WTC11 (cell line): ENCODE data around the gene OVOL2. TPM values are rescaled to one million over a fixed set of nuclear protein-coding genes. Genes with fewer than 3 reads are reported as not detected.

Experiments used
- ATAC-seq: fragments of 200-7000 bp; cut with Tn5 transposase; 2 replicates; pipeline ENCODE4 v1.10.0; 2021; ENCODE audit warnings: mild to moderate bottlenecking, moderate library complexity
- CTCF ChIA-PET: fragments of 300-600 bp; sonication (Branson Sonifier 250); formaldehyde crosslinking; loops from one replicate; lab custom pipeline; 2021; ENCODE audit warnings: antibody characterized with exemption; lab: Charles Lee
- POLR2A ChIA-PET: fragments of 350-600 bp; sonication (Branson Sonifier 250); formaldehyde crosslinking; loops from one replicate; lab custom pipeline; 2021; ENCODE audit warnings: antibody characterized with exemption; lab: Charles Lee
- DNase-seq: peaks from one replicate; pipeline ENCODE4 v3.0.0; 2021; ENCODE audit warnings: low spot score
- H3K27ac Mint-ChIP-seq: 2 replicates; pipeline ENCODE4 v1.8.0; 2021; ENCODE audit warnings: mixed read lengths
- H3K27me3 Mint-ChIP-seq: 2 replicates; pipeline ENCODE4 v1.8.0; 2021; ENCODE audit warnings: low read depth, mild to moderate bottlenecking, moderate library complexity, mixed read lengths
- H3K36me3 Mint-ChIP-seq: 2 replicates; pipeline ENCODE4 v1.8.0; 2021; ENCODE audit warnings: mixed read lengths
- H3K4me1 Mint-ChIP-seq: 2 replicates; pipeline ENCODE4 v1.8.0; 2022; ENCODE audit warnings: mixed read lengths
- H3K4me3 Mint-ChIP-seq: 2 replicates; pipeline ENCODE4 v1.8.0; 2021; ENCODE audit warnings: mild to moderate bottlenecking, moderate library complexity, mixed read lengths
- H3K9me3 Mint-ChIP-seq: 2 replicates; pipeline ENCODE4 v1.8.0; 2021; ENCODE audit warnings: mixed read lengths
- FOXJ3 ChIP-seq: sonication (generic); formaldehyde crosslinking; IDR thresholded peaks from 2 replicates; pipeline ENCODE4 v1.9.0; 2021; ENCODE audit warnings: missing genetic modification reagents, mild to moderate bottlenecking, borderline replicate concordance
- FOXK1 ChIP-seq: sonication (generic); formaldehyde crosslinking; IDR thresholded peaks from 2 replicates; pipeline ENCODE4 v1.8.0; 2022; ENCODE audit warnings: mild to moderate bottlenecking, moderate library complexity, missing genetic modification reagents
- HMGA2 ChIP-seq: fragments of 250-450 bp; sonication (Bioruptor Pico); IDR thresholded peaks from 2 replicates; pipeline ENCODE4 v1.4.0; 2021; ENCODE audit warnings: mild to moderate bottlenecking, moderate library complexity
- IRF2 ChIP-seq: sonication (generic); formaldehyde crosslinking; IDR thresholded peaks from 2 replicates; pipeline ENCODE4 v1.8.0; 2022; ENCODE audit warnings: low read depth, missing genetic modification reagents, borderline replicate concordance
- MXD4 ChIP-seq: fragments of 250-450 bp; sonication (Bioruptor Pico); IDR thresholded peaks from 2 replicates; pipeline ENCODE4 v1.8.0; 2021; ENCODE audit warnings: mild to moderate bottlenecking, moderate library complexity, borderline replicate concordance
- NFATC4 ChIP-seq: fragments of 250-450 bp; sonication (Bioruptor Pico); IDR thresholded peaks from 2 replicates; pipeline ENCODE4 v1.9.0; 2021; ENCODE audit warnings: mild to moderate bottlenecking
- NR3C1 ChIP-seq: sonication (generic); formaldehyde crosslinking; conservative IDR thresholded peaks from 2 replicates; pipeline ENCODE4 v1.8.1; 2023; ENCODE audit warnings: low read depth, mild to moderate bottlenecking, missing genetic modification reagents
- RELA ChIP-seq: sonication (generic); formaldehyde crosslinking; IDR thresholded peaks from 2 replicates; pipeline ENCODE4 v1.8.1; 2022; ENCODE audit warnings: missing genetic modification reagents, mild to moderate bottlenecking, borderline replicate concordance
- RORB ChIP-seq: fragments of 250-450 bp; sonication (Bioruptor Pico); IDR thresholded peaks from 2 replicates; pipeline ENCODE4 v1.9.0; 2021; ENCODE audit warnings: mild to moderate bottlenecking
- SMAD4 ChIP-seq: sonication (generic); formaldehyde crosslinking; IDR thresholded peaks from 2 replicates; pipeline ENCODE4 v1.8.0; 2022; ENCODE audit warnings: mild to moderate bottlenecking, missing genetic modification reagents
- SOX15 ChIP-seq: fragments of 250-450 bp; sonication (Bioruptor Pico); IDR thresholded peaks from 2 replicates; pipeline ENCODE4 v1.9.0; 2021; ENCODE audit warnings: mild to moderate bottlenecking
- TCF7 ChIP-seq: sonication (generic); formaldehyde crosslinking; IDR thresholded peaks from 2 replicates; pipeline ENCODE4 v1.8.0; 2022; ENCODE audit warnings: mild to moderate bottlenecking, low read depth, missing genetic modification reagents, moderate library complexity
- ZNF263 ChIP-seq: sonication (generic); formaldehyde crosslinking; IDR thresholded peaks from 2 replicates; pipeline ENCODE4 v1.8.1; 2022; ENCODE audit warnings: low read depth, mild to moderate bottlenecking, moderate library complexity, missing genetic modification reagents
- ZNF396 ChIP-seq: fragments of 250-450 bp; sonication (Bioruptor Pico); IDR thresholded peaks from 2 replicates; pipeline ENCODE4 v1.8.0; 2021; ENCODE audit warnings: mild to moderate bottlenecking, moderate library complexity, borderline replicate concordance
- ZNF416 ChIP-seq: fragments of 250-450 bp; sonication (Bioruptor Pico); IDR thresholded peaks from 2 replicates; pipeline ENCODE4 v1.9.0; 2021; ENCODE audit warnings: mild to moderate bottlenecking, inconsistent platforms
- ZNF423 ChIP-seq: fragments of 250-450 bp; sonication (Bioruptor Pico); IDR thresholded peaks from 2 replicates; pipeline ENCODE4 v2.1.2; 2022; ENCODE audit warnings: mild to moderate bottlenecking, moderate library complexity
- total RNA-seq: library from RNA; stranded (reverse); gene quantifications from 3 replicates; pipeline ENCODE4 v1.2.3, GENCODE V29; 2021
- TF ChIP-seq, protein P1 (sequence below): sonication (generic); formaldehyde crosslinking; IDR thresholded peaks from 2 replicates; pipeline ENCODE4 v1.8.1; 2023; ENCODE audit warnings: mild to moderate bottlenecking, missing genetic modification reagents, moderate library complexity
- TF ChIP-seq, protein P2 (sequence below): sonication (generic); formaldehyde crosslinking; IDR thresholded peaks from 2 replicates; pipeline ENCODE4 v1.8.1; 2023; ENCODE audit warnings: mild to moderate bottlenecking, missing genetic modification reagents, moderate library complexity
- TF ChIP-seq, protein P3 (sequence below): sonication (generic); formaldehyde crosslinking; IDR thresholded peaks from 2 replicates; pipeline ENCODE4 v1.8.1; 2023; ENCODE audit warnings: mild to moderate bottlenecking, missing genetic modification reagents, borderline replicate concordance
- TF ChIP-seq, protein P4 (sequence below): sonication (generic); formaldehyde crosslinking; conservative IDR thresholded peaks from 2 replicates; pipeline ENCODE4 v1.8.1; 2023; ENCODE audit warnings: mild to moderate bottlenecking, low read depth, missing genetic modification reagents, moderate library complexity
- TF ChIP-seq, protein P5 (sequence below): sonication (generic); formaldehyde crosslinking; conservative IDR thresholded peaks from 2 replicates; pipeline ENCODE4 v1.8.1; 2022; ENCODE audit warnings: mild to moderate bottlenecking, missing genetic modification reagents
- TF ChIP-seq, protein P6 (sequence below): fragments of 250-450 bp; sonication (Bioruptor Pico); IDR thresholded peaks from 2 replicates; pipeline ENCODE4 v1.9.0; 2021; ENCODE audit warnings: mild to moderate bottlenecking
- TF ChIP-seq, protein P7 (sequence below): sonication (generic); formaldehyde crosslinking; IDR thresholded peaks from 2 replicates; pipeline ENCODE4 v1.8.1; 2022; ENCODE audit warnings: missing genetic modification reagents, borderline replicate concordance
- TF ChIP-seq, protein P8 (sequence below): sonication (generic); formaldehyde crosslinking; IDR thresholded peaks from 2 replicates; pipeline ENCODE4 v1.8.1; 2022; ENCODE audit warnings: mild to moderate bottlenecking, missing genetic modification reagents, moderate library complexity, borderline replicate concordance

The OVOL2 gene
- total RNA-seq, 1 experiment from 2014 or later = 9.8 TPM

DNA sequence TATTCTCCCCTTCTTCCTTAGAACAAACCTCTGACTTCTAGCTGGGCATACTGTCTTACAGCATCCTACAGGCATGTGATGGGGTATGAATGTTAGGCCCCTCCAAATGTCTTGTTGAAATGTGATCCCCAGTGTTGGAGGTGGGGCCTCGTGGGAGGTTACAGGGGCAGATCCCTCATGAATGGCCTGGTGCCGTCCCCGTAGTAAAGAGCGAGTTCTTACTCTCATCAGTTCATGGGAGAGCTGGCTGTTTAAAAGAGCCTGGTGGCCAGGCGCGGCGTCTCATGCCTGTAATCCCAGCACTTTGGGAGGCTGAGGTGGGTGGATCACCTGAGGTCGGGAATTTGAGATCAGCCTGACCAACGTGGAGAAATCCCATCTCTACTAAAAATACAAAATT lies 15.5 kb downstream of the OVOL2 start:
- H3K4me3 Mint-ChIP-seq = no peak overlapping the region
- H3K27me3 Mint-ChIP-seq = no peaks in the 10 kb centered on the region
- peaks cover 14% of the 10 kb centered on the region for H3K36me3 Mint-ChIP-seq
- H3K9me3 Mint-ChIP-seq = no peaks in the 10 kb centered on the region
- POLR2A ChIA-PET = no interaction called here
- H3K4me1 Mint-ChIP-seq = peaks cover 7% of the 10 kb centered on the region
- DNase-seq (no peak), ATAC-seq (peak; percentile 61)
- CTCF ChIA-PET = interaction anchor here (0.7 kb wide), 1 partner anchor 8 kb away, joined by 8 read pairs; no protein-coding TSS in a partner anchor
- 0 out of 2 replicates have a peak overlapping the region, but pooled peaks have one; percentile 49 for H3K27ac Mint-ChIP-seq
- TF ChIP-seq, protein P1, sequence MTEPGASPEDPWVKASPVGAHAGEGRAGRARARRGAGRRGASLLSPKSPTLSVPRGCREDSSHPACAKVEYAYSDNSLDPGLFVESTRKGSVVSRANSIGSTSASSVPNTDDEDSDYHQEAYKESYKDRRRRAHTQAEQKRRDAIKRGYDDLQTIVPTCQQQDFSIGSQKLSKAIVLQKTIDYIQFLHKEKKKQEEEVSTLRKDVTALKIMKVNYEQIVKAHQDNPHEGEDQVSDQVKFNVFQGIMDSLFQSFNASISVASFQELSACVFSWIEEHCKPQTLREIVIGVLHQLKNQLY (CRISPR knock-in tag) = no peak
- no peak for TF ChIP-seq SOX15 (CRISPR knock-in tag)
- TF ChIP-seq RELA (CRISPR knock-in tag) = no peak
- no peak for TF ChIP-seq TCF7
- TF ChIP-seq ZNF263 (CRISPR knock-in tag) = no peak
- no peak for TF ChIP-seq ZNF423 (CRISPR knock-in tag)
- TF ChIP-seq ZNF396 (CRISPR knock-in tag) = no peak
- TF ChIP-seq, protein P2, sequence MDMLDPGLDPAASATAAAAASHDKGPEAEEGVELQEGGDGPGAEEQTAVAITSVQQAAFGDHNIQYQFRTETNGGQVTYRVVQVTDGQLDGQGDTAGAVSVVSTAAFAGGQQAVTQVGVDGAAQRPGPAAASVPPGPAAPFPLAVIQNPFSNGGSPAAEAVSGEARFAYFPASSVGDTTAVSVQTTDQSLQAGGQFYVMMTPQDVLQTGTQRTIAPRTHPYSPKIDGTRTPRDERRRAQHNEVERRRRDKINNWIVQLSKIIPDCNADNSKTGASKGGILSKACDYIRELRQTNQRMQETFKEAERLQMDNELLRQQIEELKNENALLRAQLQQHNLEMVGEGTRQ (CRISPR knock-in tag) = no peak
- TF ChIP-seq, protein P3, sequence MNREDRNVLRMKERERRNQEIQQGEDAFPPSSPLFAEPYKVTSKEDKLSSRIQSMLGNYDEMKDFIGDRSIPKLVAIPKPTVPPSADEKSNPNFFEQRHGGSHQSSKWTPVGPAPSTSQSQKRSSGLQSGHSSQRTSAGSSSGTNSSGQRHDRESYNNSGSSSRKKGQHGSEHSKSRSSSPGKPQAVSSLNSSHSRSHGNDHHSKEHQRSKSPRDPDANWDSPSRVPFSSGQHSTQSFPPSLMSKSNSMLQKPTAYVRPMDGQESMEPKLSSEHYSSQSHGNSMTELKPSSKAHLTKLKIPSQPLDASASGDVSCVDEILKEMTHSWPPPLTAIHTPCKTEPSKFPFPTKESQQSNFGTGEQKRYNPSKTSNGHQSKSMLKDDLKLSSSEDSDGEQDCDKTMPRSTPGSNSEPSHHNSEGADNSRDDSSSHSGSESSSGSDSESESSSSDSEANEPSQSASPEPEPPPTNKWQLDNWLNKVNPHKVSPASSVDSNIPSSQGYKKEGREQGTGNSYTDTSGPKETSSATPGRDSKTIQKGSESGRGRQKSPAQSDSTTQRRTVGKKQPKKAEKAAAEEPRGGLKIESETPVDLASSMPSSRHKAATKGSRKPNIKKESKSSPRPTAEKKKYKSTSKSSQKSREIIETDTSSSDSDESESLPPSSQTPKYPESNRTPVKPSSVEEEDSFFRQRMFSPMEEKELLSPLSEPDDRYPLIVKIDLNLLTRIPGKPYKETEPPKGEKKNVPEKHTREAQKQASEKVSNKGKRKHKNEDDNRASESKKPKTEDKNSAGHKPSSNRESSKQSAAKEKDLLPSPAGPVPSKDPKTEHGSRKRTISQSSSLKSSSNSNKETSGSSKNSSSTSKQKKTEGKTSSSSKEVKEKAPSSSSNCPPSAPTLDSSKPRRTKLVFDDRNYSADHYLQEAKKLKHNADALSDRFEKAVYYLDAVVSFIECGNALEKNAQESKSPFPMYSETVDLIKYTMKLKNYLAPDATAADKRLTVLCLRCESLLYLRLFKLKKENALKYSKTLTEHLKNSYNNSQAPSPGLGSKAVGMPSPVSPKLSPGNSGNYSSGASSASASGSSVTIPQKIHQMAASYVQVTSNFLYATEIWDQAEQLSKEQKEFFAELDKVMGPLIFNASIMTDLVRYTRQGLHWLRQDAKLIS (CRISPR knock-in tag) = no peak
- TF ChIP-seq, protein P4, sequence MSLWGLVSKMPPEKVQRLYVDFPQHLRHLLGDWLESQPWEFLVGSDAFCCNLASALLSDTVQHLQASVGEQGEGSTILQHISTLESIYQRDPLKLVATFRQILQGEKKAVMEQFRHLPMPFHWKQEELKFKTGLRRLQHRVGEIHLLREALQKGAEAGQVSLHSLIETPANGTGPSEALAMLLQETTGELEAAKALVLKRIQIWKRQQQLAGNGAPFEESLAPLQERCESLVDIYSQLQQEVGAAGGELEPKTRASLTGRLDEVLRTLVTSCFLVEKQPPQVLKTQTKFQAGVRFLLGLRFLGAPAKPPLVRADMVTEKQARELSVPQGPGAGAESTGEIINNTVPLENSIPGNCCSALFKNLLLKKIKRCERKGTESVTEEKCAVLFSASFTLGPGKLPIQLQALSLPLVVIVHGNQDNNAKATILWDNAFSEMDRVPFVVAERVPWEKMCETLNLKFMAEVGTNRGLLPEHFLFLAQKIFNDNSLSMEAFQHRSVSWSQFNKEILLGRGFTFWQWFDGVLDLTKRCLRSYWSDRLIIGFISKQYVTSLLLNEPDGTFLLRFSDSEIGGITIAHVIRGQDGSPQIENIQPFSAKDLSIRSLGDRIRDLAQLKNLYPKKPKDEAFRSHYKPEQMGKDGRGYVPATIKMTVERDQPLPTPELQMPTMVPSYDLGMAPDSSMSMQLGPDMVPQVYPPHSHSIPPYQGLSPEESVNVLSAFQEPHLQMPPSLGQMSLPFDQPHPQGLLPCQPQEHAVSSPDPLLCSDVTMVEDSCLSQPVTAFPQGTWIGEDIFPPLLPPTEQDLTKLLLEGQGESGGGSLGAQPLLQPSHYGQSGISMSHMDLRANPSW (CRISPR knock-in tag) = no peak
- TF ChIP-seq FOXJ3 (CRISPR knock-in tag) = no peak
- TF ChIP-seq, protein P5, sequence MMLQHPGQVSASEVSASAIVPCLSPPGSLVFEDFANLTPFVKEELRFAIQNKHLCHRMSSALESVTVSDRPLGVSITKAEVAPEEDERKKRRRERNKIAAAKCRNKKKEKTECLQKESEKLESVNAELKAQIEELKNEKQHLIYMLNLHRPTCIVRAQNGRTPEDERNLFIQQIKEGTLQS (CRISPR knock-in tag) = no peak
- no peak for TF ChIP-seq SMAD4
- TF ChIP-seq, protein P6, sequence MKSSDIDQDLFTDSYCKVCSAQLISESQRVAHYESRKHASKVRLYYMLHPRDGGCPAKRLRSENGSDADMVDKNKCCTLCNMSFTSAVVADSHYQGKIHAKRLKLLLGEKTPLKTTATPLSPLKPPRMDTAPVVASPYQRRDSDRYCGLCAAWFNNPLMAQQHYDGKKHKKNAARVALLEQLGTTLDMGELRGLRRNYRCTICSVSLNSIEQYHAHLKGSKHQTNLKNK (CRISPR knock-in tag) = no peak
- TF ChIP-seq NR3C1 = no peak
- TF ChIP-seq FOXK1 (CRISPR knock-in tag) = no peak

DNA sequence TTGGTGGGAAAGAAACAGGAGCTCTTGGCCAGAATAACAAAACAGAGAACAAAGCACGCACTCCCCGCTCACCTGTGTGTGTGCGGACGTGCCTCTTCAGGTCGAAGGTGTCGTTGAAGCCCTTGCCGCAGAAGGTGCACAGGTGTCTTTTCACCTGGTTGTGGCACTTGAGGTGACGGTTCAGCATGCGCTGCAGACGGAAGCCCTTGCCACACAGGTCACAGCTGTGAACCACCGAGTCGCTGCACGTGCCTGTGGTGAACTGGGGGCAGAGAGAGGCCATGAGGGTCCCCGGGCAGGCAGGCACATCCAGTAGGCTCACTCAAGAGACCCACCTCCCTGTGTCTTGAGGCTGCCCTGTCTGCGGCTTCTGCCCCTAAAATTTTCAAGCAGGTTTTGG lies 16.3 kb downstream of the OVOL2 start:
- ChIA-PET POLR2A (no interaction called here), CTCF (interaction anchor here (0.7 kb wide), 1 partner anchor 9 kb away, joined by 8 read pairs; no protein-coding TSS in a partner anchor)
- Mint-ChIP-seq H3K27ac (no peak overlapping the region), H3K4me3 (no peak overlapping the region), H3K27me3 (no peaks in the 10 kb centered on the region), H3K4me1 (peaks cover 7% of the 10 kb centered on the region), H3K9me3 (no peaks in the 10 kb centered on the region), H3K36me3 (peaks cover 14% of the 10 kb centered on the region)
- DNase-seq (no peak), ATAC-seq (no peak)
- no peak for TF ChIP-seq MXD4 (CRISPR knock-in tag)
- TF ChIP-seq, protein P7, sequence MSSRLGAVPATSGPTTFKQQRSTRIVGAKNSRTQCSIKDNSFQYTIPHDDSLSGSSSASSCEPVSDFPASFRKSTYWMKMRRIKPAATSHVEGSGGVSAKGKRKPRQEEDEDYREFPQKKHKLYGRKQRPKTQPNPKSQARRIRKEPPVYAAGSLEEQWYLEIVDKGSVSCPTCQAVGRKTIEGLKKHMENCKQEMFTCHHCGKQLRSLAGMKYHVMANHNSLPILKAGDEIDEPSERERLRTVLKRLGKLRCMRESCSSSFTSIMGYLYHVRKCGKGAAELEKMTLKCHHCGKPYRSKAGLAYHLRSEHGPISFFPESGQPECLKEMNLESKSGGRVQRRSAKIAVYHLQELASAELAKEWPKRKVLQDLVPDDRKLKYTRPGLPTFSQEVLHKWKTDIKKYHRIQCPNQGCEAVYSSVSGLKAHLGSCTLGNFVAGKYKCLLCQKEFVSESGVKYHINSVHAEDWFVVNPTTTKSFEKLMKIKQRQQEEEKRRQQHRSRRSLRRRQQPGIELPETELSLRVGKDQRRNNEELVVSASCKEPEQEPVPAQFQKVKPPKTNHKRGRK (CRISPR knock-in tag) = no peak
- TF ChIP-seq ZNF416 (CRISPR knock-in tag) = no peak
- TF ChIP-seq HMGA2 = no peak
- no peak for TF ChIP-seq IRF2 (CRISPR knock-in tag)
- TF ChIP-seq NFATC4 (CRISPR knock-in tag) = no peak
- TF ChIP-seq, protein P8, sequence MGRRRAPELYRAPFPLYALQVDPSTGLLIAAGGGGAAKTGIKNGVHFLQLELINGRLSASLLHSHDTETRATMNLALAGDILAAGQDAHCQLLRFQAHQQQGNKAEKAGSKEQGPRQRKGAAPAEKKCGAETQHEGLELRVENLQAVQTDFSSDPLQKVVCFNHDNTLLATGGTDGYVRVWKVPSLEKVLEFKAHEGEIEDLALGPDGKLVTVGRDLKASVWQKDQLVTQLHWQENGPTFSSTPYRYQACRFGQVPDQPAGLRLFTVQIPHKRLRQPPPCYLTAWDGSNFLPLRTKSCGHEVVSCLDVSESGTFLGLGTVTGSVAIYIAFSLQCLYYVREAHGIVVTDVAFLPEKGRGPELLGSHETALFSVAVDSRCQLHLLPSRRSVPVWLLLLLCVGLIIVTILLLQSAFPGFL (CRISPR knock-in tag) = no peak
- no peak for TF ChIP-seq RORB (CRISPR knock-in tag)
